GM04504 (cell line): Measurements from ENCODE around the gene PCDH9.
"Not testable (repeated sequence)": the region's sequence is repeated elsewhere in the genome, so short reads cannot be mapped to it uniquely, and the experiment has no call there.

Source experiments
- DNase-seq: peaks from one replicate; pipeline ENCODE4 v3.0.0-alpha.2; 2012; ENCODE audit warnings: low read depth

The PCDH9 gene

GRCh38 chr13:66657165-66657881 lies 572.8 kb downstream of the PCDH9 start:
- DNase-seq: peak; percentile 86

- DNase-seq: no peak
Measured at GRCh38 chr13:66655847-66656454, 574.2 kb downstream of the PCDH9 start.

GRCh38 chr13:66644855-66645460 lies 585.2 kb downstream of the PCDH9 start:
- no peak for DNase-seq

- no peak for DNase-seq
Measured at GRCh38 chr13:66640231-66640630, 589.9 kb downstream of the PCDH9 start.

GRCh38 chr13:66639044-66639443 lies 591.1 kb downstream of the PCDH9 start:
- DNase-seq: no peak

GRCh38 chr13:66635526-66635925 lies 594.6 kb downstream of the PCDH9 start:
- peak; percentile 29 for DNase-seq

- no peak for DNase-seq
Measured at GRCh38 chr13:66634384-66634783, 595.8 kb downstream of the PCDH9 start.

- DNase-seq: no peak
Measured at GRCh38 chr13:66627512-66627911, 602.6 kb downstream of the PCDH9 start.

GRCh38 chr13:66624302-66624701 lies 605.8 kb downstream of the PCDH9 start:
- DNase-seq: no peak

GRCh38 chr13:66623129-66623820 lies 606.9 kb downstream of the PCDH9 start:
- DNase-seq: no peak

- DNase-seq: not testable (repeated sequence)
Measured at GRCh38 chr13:66621906-66622447, 608.2 kb downstream of the PCDH9 start.

- peak; percentile 2 for DNase-seq
Measured at GRCh38 chr13:66618702-66619101, 611.4 kb downstream of the PCDH9 start.

- no peak for DNase-seq
Measured at GRCh38 chr13:66617786-66618185, 612.4 kb downstream of the PCDH9 start.

- no peak for DNase-seq
Measured at GRCh38 chr13:66612983-66613382, 617.2 kb downstream of the PCDH9 start.

GRCh38 chr13:66586489-66586888 lies 643.6 kb downstream of the PCDH9 start:
- DNase-seq: no peak

- no peak for DNase-seq
Measured at GRCh38 chr13:66585669-66586203, 644.4 kb downstream of the PCDH9 start.

- no peak for DNase-seq
Measured at GRCh38 chr13:66581675-66582074, 648.5 kb downstream of the PCDH9 start.

GRCh38 chr13:66578305-66578704 lies 651.8 kb downstream of the PCDH9 start:
- no peak for DNase-seq

GRCh38 chr13:66577358-66577757 lies 652.8 kb downstream of the PCDH9 start:
- DNase-seq: no peak

- DNase-seq: no peak
Measured at GRCh38 chr13:66576381-66576780, 653.8 kb downstream of the PCDH9 start.

- DNase-seq: peak; percentile 8
Measured at GRCh38 chr13:66574606-66575005, 655.5 kb downstream of the PCDH9 start.

- no peak for DNase-seq
Measured at GRCh38 chr13:66567899-66568612, 662.1 kb downstream of the PCDH9 start.
